A673 (cell line): ENCODE measurements around the gene RELT. TPM values are rescaled to one million over a fixed set of nuclear protein-coding genes. Genes with fewer than 3 reads are reported as not detected.

ENCODE experiments used
- BruUV-seq: library from RNA; stranded (reverse); fragments of 400-500 nt; replicated peaks from 2 replicates; lab custom pipeline; 2021; lab: Mats Ljungman, UMichigan
- CTCF ChIA-PET: fragments of 300-600 bp; sonication (Branson Sonifier 250); formaldehyde crosslinking; loops from one replicate; lab custom pipeline; 2022; ENCODE audit warnings: antibody characterized with exemption; lab: Charles Lee
- POLR2A ChIA-PET: fragments of 300-600 bp; sonication (Branson Sonifier 250); formaldehyde crosslinking; loops from one replicate; lab custom pipeline; 2022; ENCODE audit warnings: antibody characterized with exemption; ENCODE audit not compliant: low non-redundant PET; lab: Charles Lee
- DNase-seq: peaks from one replicate; pipeline ENCODE4 v3.0.0-alpha.2; 2015; ENCODE audit warnings: low spot score
- H3K27ac ChIP-seq: fragments of 200-600 bp; sonication (generic); 2 replicates; pipeline ENCODE4 v1.5.1; 2016; ENCODE audit warnings: mixed run types, low read depth, mild to moderate bottlenecking, mixed read lengths, antibody characterized with exemption, low read length; ENCODE audit not compliant: poor library complexity, severe bottlenecking
- H3K27me3 ChIP-seq: fragments of 200-600 bp; sonication (generic); replicated peaks from 2 replicates; pipeline ENCODE4 v1.6.1; 2017; ENCODE audit warnings: mixed run types, low read depth, mild to moderate bottlenecking, mixed read lengths, antibody characterized with exemption, low read length; ENCODE audit not compliant: insufficient read depth, poor library complexity
- H3K36me3 ChIP-seq: fragments of 200-600 bp; sonication (generic); 2 replicates; pipeline ENCODE4 v1.6.1; 2016; ENCODE audit warnings: mixed run types, mild to moderate bottlenecking, mixed read lengths, antibody characterized with exemption, low read length; ENCODE audit not compliant: insufficient read depth, poor library complexity, severe bottlenecking
- H3K4me1 ChIP-seq: fragments of 200-600 bp; sonication (generic); 2 replicates; pipeline ENCODE4 v1.6.1; 2017; ENCODE audit warnings: mixed run types, mild to moderate bottlenecking, mixed read lengths, antibody characterized with exemption, low read length; ENCODE audit not compliant: insufficient read depth, poor library complexity, severe bottlenecking
- H3K4me3 ChIP-seq: fragments of 200-600 bp; sonication (generic); 2 replicates; pipeline ENCODE4 v1.5.1; 2016; ENCODE audit warnings: low read depth, mixed run types, mild to moderate bottlenecking, mixed read lengths, low read length; ENCODE audit not compliant: poor library complexity, severe bottlenecking
- H3K9me3 ChIP-seq: fragments of 200-600 bp; sonication (generic); 2 replicates; pipeline ENCODE4 v1.6.1; 2016; ENCODE audit warnings: mixed run types, low read depth, mild to moderate bottlenecking, mixed read lengths, antibody characterized with exemption, low read length; ENCODE audit not compliant: poor library complexity, severe bottlenecking
- EZH2 ChIP-seq: fragments of 200-600 bp; sonication (generic); IDR thresholded peaks from 2 replicates; pipeline ENCODE4 v1.6.1; 2017; ENCODE audit warnings: borderline replicate concordance, low read depth, mild to moderate bottlenecking, mixed read lengths, antibody characterized with exemption, low read length; ENCODE audit not compliant: poor library complexity, severe bottlenecking
- intact Hi-C: fragments of 100-400 bp; cut with micrococcal nuclease; formaldehyde crosslinking; loops from one replicate; pipeline ENCODE4 v1.10.0; 2022; ENCODE audit not compliant: unreplicated experiment
- total RNA-seq: library from RNA; stranded (reverse); gene quantifications from 2 replicates; pipeline ENCODE4 v1.2.3, GENCODE V29; 2021
- TF ChIP-seq, protein P1 (sequence below): fragments of 300-800, 200-600 bp; sonication (generic); conservative IDR thresholded peaks from 2 replicates; pipeline ENCODE4 v1.5.1; 2017; ENCODE audit warnings: low read depth, mild to moderate bottlenecking, antibody characterized with exemption, low read length, moderate library complexity, mixed read lengths

RELT gene
- total RNA-seq, 1 experiment from 2014 or later, result 20.9 TPM

DNA sequence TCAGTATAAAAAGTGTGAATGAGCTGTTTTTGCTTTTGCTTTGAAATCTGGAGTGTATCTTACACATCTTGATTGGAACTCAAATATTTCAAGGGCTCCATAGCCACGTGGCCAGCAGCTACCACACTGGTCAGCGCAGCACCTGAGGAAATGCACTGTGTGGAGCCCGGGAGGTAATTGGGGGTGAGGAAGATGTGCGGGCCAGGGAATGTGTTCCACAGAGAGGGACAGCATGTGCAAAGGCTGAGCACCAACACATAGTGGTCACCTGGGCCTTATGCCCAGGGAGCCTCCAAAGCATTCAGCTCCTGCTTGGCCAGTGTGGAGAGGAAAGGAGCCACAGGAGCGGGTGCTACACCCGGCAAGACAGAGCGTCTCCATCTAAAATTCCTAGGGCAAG, 20.8 kb downstream of the RELT start:
- no peaks in the 10 kb centered on the region for H3K27me3 ChIP-seq
- no peak for DNase-seq
- BruUV-seq, result no TSS peak
- no peak overlapping the region for H3K27ac ChIP-seq
- no peaks in the 10 kb centered on the region for H3K9me3 ChIP-seq
- no peaks in the 10 kb centered on the region for H3K4me1 ChIP-seq
- H3K4me3 ChIP-seq, result no peak overlapping the region
- CTCF ChIA-PET, result no interaction called here
- no peak for TF ChIP-seq EZH2
- TF ChIP-seq, protein P1, sequence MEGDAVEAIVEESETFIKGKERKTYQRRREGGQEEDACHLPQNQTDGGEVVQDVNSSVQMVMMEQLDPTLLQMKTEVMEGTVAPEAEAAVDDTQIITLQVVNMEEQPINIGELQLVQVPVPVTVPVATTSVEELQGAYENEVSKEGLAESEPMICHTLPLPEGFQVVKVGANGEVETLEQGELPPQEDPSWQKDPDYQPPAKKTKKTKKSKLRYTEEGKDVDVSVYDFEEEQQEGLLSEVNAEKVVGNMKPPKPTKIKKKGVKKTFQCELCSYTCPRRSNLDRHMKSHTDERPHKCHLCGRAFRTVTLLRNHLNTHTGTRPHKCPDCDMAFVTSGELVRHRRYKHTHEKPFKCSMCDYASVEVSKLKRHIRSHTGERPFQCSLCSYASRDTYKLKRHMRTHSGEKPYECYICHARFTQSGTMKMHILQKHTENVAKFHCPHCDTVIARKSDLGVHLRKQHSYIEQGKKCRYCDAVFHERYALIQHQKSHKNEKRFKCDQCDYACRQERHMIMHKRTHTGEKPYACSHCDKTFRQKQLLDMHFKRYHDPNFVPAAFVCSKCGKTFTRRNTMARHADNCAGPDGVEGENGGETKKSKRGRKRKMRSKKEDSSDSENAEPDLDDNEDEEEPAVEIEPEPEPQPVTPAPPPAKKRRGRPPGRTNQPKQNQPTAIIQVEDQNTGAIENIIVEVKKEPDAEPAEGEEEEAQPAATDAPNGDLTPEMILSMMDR, result no peak
- peaks cover 4% of the 10 kb centered on the region for H3K36me3 ChIP-seq
- intact Hi-C loops, result no loop called here
- POLR2A ChIA-PET, result no interaction called here

DNA sequence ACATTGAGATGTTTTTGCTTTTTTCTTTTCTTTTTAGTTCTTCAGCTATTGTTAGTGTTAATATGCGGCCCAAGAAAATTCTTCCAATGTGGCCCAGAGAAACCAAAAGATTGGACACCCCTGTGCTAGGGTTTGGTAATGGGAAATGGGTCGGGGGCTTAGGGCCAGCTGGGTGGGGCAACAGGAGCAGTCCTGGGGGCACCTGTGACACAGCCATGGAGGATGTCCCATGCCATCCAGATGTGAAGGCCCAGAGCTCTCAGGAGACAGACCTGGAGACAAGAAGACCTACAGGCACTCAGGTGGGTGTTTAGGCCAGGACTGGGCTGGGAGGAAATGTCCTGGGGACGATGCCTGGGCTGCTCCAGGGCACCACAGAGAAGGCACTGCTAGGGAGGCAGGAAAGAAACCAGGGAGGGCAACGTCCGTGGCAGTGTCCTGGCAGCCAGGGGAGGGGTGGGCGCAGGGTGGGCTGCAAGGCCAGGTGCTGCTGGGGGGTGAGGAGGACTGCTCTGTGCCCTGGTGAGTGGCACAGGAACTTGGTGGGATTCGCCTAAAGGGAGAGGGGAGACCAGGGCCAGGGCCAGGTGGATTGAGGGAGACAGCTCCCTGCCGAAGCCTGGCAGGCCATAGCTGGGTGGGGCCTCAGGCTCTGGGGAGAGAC, 21.4 kb downstream of the RELT start:
- intact Hi-C loops, result no loop called here

DNA sequence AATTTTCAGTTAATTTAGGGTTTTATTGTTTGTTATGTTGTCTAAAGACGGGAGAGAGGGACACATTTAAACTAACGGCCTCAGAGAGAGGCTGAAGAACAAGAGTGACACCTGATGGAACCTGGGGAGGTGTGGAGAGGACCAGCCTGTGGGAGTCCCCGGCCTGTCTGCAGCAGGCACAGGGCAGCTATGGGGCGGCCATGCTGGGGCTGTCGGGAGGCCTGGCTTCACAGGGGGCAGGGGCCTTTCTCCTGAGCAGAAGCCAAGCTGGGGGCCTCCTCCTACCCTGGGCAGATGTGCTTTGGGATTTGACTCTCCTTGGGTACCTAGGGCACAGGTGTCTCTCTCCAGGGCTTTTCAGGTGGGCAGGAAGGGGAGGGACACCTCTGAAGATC, 21.9 kb downstream of the RELT start:
- CTCF ChIA-PET, result no interaction called here

More for the DNA sequence above, 21.4 kb downstream of the RELT start:
- Histone ChIP-seq H3K27me3 (no peaks in the 10 kb centered on the region), H3K4me1 (no peaks in the 10 kb centered on the region), H3K27ac (no peak overlapping the region), H3K9me3 (no peaks in the 10 kb centered on the region), H3K36me3 (peaks cover 4% of the 10 kb centered on the region), H3K4me3 (no peak overlapping the region)
- no TSS peak for BruUV-seq
- ChIA-PET CTCF (no interaction called here), POLR2A (no interaction called here)
- TF ChIP-seq EZH2, result no peak
- TF ChIP-seq, protein P1, result no peak
- DNase-seq, result no peak

More for the DNA sequence above, 21.9 kb downstream of the RELT start:
- no TSS peak for BruUV-seq
- intact Hi-C loops, result no loop called here
- Histone ChIP-seq H3K27me3 (no peaks in the 10 kb centered on the region), H3K36me3 (peaks cover 4% of the 10 kb centered on the region), H3K27ac (no peak overlapping the region), H3K9me3 (no peaks in the 10 kb centered on the region), H3K4me3 (no peak overlapping the region), H3K4me1 (no peaks in the 10 kb centered on the region)
- POLR2A ChIA-PET, result no interaction called here
- TF ChIP-seq EZH2, result no peak
- TF ChIP-seq, protein P1, result no peak
- no peak for DNase-seq
